ENCODE data around the gene PNLIPRP2. TPM values are rescaled to one million over a fixed set of nuclear protein-coding genes. Genes with fewer than 3 reads are reported as not detected.

PNLIPRP2 gene
- polyA plus RNA-seq, 1 donor (not counting 4 experiments of a cell fraction or from before 2014, with no cell fraction given) = not detected

- Histone ChIP-seq H3K36me3 (ENCODE audit: control insufficient read depth in 2 of 2, extremely low read depth in 1 of 2, insufficient read depth in 2 of 2, low read length in 2 of 2) (no peaks in the 10 kb centered on the region), H3K9me3 (ENCODE audit: control insufficient read depth, low read depth, low read length) (no peaks in the 10 kb centered on the region), H3K4me2 (ENCODE audit: control insufficient read depth, extremely low read depth, insufficient read depth, low read depth, low read length) (no peak overlapping the region), H3K9me1 (ENCODE audit: control insufficient read depth, extremely low read depth, insufficient read depth, low read length) (no peaks in the 10 kb centered on the region), H3K27ac (ENCODE audit: control insufficient read depth, insufficient read depth, low read length) (no peak overlapping the region), H3K79me2 (ENCODE audit: control insufficient read depth, insufficient read depth, low read length) (no peaks in the 10 kb centered on the region), H3K9ac (ENCODE audit: control insufficient read depth, extremely low read depth, insufficient read depth, low read length) (no peak overlapping the region), H3K4me3 (ENCODE audit: control insufficient read depth in 2 of 3, extremely low read depth in 1 of 3, insufficient read depth in 2 of 3, low read depth in 1 of 3, low read length in 3 of 3) (no peak overlapping the region), H4K20me1 (ENCODE audit: control insufficient read depth, extremely low read depth, insufficient read depth, low read length) (no peaks in the 10 kb centered on the region), H3K27me3 (ENCODE audit: control insufficient read depth, extremely low read depth, insufficient read depth, low read length) (no peaks in the 10 kb centered on the region), H3K4me1 (ENCODE audit: control insufficient read depth, extremely low read depth, insufficient read depth, low read length) (no peaks in the 10 kb centered on the region), H2AFZ (ENCODE audit: control insufficient read depth, low read length) (no peak overlapping the region)
- FAIRE-seq (no peak), DNase-seq (ENCODE audit: low read depth, low spot score) (no peak)
- TF ChIP-seq EZH2 (IDR thresholded peaks at IDR 0.05; ENCODE audit: low read length) = no peak
- peak in 2 of 3 experiments; percentile 30 to 39 for TF ChIP-seq CTCF (optimal IDR thresholded peaks at IDR 0.05 in 1 of 3, IDR thresholded peaks at IDR 0.05 in 1 of 3, conservative IDR thresholded peaks at IDR 0.05 in 1 of 3; ENCODE audit: extremely low read depth in 1 of 3, insufficient read depth in 2 of 3, low read length in 3 of 3)
- dilution Hi-C loops (cut with MboI; ENCODE audit: extremely low pct_ligation_motif_present, low sequenced_read_pairs) = no loop called here
Observed at GRCh38 chr10:116654816-116655215, 34.1 kb downstream of the PNLIPRP2 start.

GRCh38 chr10:116655568-116655967 lies 34.8 kb downstream of the PNLIPRP2 start:
- no peaks in the 10 kb centered on the region for H3K36me3 ChIP-seq (ENCODE audit: control insufficient read depth in 2 of 2, extremely low read depth in 1 of 2, insufficient read depth in 2 of 2, low read length in 2 of 2)
- no peak overlapping the region for H3K9ac ChIP-seq (ENCODE audit: control insufficient read depth, extremely low read depth, insufficient read depth, low read length)
- dilution Hi-C loops (cut with MboI; ENCODE audit: extremely low pct_ligation_motif_present, low sequenced_read_pairs) = no loop called here
- H4K20me1 ChIP-seq (ENCODE audit: control insufficient read depth, extremely low read depth, insufficient read depth, low read length) = no peaks in the 10 kb centered on the region
- DNase-seq (ENCODE audit: low read depth, low spot score) = no peak
- H3K4me2 ChIP-seq (ENCODE audit: control insufficient read depth, extremely low read depth, insufficient read depth, low read depth, low read length) = no peak overlapping the region
- H3K27ac ChIP-seq (ENCODE audit: control insufficient read depth, insufficient read depth, low read length) = no peak overlapping the region
- H3K9me3 ChIP-seq (ENCODE audit: control insufficient read depth, low read depth, low read length) = no peaks in the 10 kb centered on the region
- no peaks in the 10 kb centered on the region for H3K9me1 ChIP-seq (ENCODE audit: control insufficient read depth, extremely low read depth, insufficient read depth, low read length)
- no peak for TF ChIP-seq CTCF (optimal IDR thresholded peaks at IDR 0.05 in 1 of 3, IDR thresholded peaks at IDR 0.05 in 1 of 3, conservative IDR thresholded peaks at IDR 0.05 in 1 of 3; ENCODE audit: extremely low read depth in 1 of 3, insufficient read depth in 2 of 3, low read length in 3 of 3)
- TF ChIP-seq EZH2 (IDR thresholded peaks at IDR 0.05; ENCODE audit: low read length) = no peak
- H3K4me1 ChIP-seq (ENCODE audit: control insufficient read depth, extremely low read depth, insufficient read depth, low read length) = no peaks in the 10 kb centered on the region
- no peak overlapping the region for H3K4me3 ChIP-seq (ENCODE audit: control insufficient read depth in 2 of 3, extremely low read depth in 1 of 3, insufficient read depth in 2 of 3, low read depth in 1 of 3, low read length in 3 of 3)
- H3K79me2 ChIP-seq (ENCODE audit: control insufficient read depth, insufficient read depth, low read length) = no peaks in the 10 kb centered on the region
- FAIRE-seq = no peak
- no peak overlapping the region for H2AFZ ChIP-seq (ENCODE audit: control insufficient read depth, low read length)
- H3K27me3 ChIP-seq (ENCODE audit: control insufficient read depth, extremely low read depth, insufficient read depth, low read length) = no peaks in the 10 kb centered on the region
